ENCODE data around the gene C12orf42. TPM values are rescaled to one million over a fixed set of nuclear protein-coding genes. Genes with fewer than 3 reads are reported as not detected.

C12orf42 gene
- total RNA-seq, 1 experiment from 2014 or later = not detected

DNA sequence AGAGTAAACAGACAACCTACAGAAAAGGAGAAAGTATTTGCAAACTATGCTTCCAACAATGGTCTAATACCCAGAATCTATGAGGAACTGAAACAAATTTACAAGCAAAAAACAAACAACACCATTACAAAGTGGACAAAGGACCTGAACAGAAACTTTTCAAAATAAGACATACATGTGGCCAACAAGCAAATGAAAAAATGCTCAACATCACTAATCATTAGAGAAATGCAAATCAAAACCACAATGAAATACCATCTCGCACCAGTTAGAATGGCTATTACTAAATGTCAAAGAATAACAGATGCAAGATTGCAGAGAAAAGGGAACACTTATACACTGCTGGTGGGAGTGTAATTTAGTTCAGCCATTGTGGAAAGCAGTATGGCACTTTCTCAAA lies 125.8 kb downstream of the C12orf42 start:
- DNase-seq = no peak
- Histone ChIP-seq H3K27me3 (ENCODE audit: control insufficient read depth, insufficient read depth, low read length) (no peaks in the 10 kb centered on the region), H3K4me3 (ENCODE audit: insufficient read depth, low read depth, low read length) (no peak overlapping the region), H3K36me3 (replicated peaks; ENCODE audit: control insufficient read depth, insufficient read depth, low read length) (no peaks in the 10 kb centered on the region)

DNA sequence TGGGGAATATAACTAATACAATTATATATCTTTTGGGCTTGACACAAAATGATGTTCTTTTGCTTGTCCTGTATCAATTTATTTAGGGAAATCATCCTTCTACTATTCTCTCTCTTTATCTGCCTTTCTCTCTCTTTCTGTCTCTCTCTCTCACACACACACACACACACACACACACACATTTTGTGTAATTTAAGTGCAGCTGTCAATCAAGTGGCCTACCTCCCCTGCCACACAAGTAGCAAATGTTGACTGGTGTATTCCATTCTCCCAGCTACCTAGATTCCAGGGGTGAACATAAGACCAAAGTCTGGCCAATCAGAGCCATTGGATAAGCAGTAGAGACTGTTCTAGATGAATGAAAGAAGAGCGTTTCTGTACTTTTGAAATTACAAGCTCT lies 127.6 kb downstream of the C12orf42 start:
- Histone ChIP-seq H3K4me3 (ENCODE audit: insufficient read depth, low read depth, low read length) (no peak overlapping the region), H3K36me3 (replicated peaks; ENCODE audit: control insufficient read depth, insufficient read depth, low read length) (no peaks in the 10 kb centered on the region), H3K27me3 (ENCODE audit: control insufficient read depth, insufficient read depth, low read length) (no peaks in the 10 kb centered on the region)
- no peak for DNase-seq

DNA sequence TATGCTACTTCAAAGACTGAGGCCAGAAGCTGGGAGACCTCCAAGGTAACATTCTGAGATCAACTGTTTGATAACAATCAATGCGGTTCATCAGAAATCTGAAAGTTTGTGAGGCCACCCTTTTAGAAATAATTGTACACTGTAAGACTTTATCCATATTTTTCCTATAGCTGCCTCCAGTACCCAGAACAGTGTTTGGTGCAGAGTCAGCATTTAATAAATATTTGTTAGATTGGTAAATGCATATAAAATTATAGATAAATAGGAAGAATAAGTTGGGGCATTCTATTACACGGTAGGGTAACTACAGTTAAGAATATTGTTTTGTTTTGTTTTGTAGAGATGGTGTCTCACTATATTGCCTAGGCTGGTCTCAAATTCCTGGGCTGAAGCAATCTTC lies 141.4 kb downstream of the C12orf42 start:
- Histone ChIP-seq H3K4me3 (ENCODE audit: insufficient read depth, low read depth, low read length) (no peak overlapping the region), H3K27me3 (ENCODE audit: control insufficient read depth, insufficient read depth, low read length) (no peaks in the 10 kb centered on the region), H3K36me3 (replicated peaks; ENCODE audit: control insufficient read depth, insufficient read depth, low read length) (no peaks in the 10 kb centered on the region)
- DNase-seq = no peak

DNA sequence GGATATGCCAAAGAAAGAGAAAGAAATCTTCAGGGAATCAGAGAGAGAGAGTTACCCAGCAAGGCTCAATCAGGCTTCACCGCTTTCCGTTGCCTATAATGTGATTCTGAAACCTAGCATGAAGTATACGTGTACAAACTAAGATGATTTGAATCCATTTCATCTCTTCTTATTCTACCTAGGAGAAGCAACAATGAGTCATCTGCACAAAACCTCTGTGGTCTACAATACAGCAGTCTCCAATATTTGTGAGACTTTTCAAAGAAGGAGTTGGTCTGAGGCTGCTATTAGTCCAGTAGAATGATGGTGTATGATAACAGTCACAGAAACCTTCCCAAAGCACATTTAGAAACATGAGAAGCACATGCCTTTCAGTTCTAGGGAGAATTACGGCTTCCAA lies 141.9 kb downstream of the C12orf42 start:
- Histone ChIP-seq H3K27me3 (ENCODE audit: control insufficient read depth, insufficient read depth, low read length) (no peaks in the 10 kb centered on the region), H3K4me3 (ENCODE audit: insufficient read depth, low read depth, low read length) (no peak overlapping the region), H3K36me3 (replicated peaks; ENCODE audit: control insufficient read depth, insufficient read depth, low read length) (no peaks in the 10 kb centered on the region)
- no peak for DNase-seq

GRCh38 chr12:103350116-103350515 lies 145.7 kb downstream of the C12orf42 start:
- DNase-seq = no peak
- Histone ChIP-seq H3K36me3 (replicated peaks; ENCODE audit: control insufficient read depth, insufficient read depth, low read length) (no peaks in the 10 kb centered on the region), H3K27me3 (ENCODE audit: control insufficient read depth, insufficient read depth, low read length) (no peaks in the 10 kb centered on the region), H3K4me3 (ENCODE audit: insufficient read depth, low read depth, low read length) (no peak overlapping the region)

DNA sequence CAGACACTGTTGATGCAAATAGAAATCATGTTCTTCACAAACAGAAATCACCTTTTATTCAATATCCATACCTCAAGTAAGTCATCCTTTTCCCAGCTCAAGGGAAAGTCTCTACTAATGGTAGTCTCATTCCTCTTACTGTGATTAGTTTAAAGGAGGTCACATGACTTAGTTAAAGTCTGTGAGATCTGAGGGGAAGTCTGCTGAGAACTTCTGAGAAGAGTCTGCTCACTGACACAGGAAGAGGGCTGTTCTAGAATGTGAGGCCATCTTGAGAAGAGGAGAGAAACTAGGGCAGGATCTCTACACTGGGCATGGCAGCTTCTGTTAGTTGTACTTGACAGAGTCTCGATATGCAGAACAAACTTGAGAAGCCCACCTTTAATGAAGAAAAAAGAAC lies 146.8 kb downstream of the C12orf42 start:
- Histone ChIP-seq H3K27me3 (ENCODE audit: control insufficient read depth, insufficient read depth, low read length) (no peaks in the 10 kb centered on the region), H3K4me3 (ENCODE audit: insufficient read depth, low read depth, low read length) (no peak overlapping the region), H3K36me3 (replicated peaks; ENCODE audit: control insufficient read depth, insufficient read depth, low read length) (no peaks in the 10 kb centered on the region)
- DNase-seq = no peak

- no peaks in the 10 kb centered on the region for H3K36me3 ChIP-seq (replicated peaks; ENCODE audit: control insufficient read depth, insufficient read depth, low read length)
- DNase-seq = no peak
- no peak overlapping the region for H3K4me3 ChIP-seq (ENCODE audit: insufficient read depth, low read depth, low read length)
- H3K27me3 ChIP-seq (ENCODE audit: control insufficient read depth, insufficient read depth, low read length) = no peaks in the 10 kb centered on the region
Measured at GRCh38 chr12:103336940-103337339, 158.8 kb downstream of the C12orf42 start.

DNA sequence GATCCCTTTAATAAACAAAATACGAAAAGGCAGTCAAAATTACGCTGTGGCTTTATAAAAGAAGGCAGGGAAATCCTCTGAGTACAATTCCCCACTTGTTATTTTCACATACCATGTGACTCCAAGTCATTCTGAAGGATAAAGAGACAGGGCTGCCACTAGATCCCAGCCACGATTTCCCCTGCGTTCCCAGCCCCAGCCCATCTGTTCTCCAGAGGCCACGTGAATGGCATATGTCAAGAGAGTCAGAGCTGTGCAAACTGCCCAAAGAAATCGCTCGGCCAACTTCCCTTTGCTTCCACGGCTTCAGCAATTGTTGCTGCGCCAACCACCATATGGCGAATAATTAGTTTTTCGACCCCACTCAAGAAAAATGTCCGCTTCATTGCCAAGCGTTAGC lies 161.3 kb downstream of the C12orf42 start:
- no peaks in the 10 kb centered on the region for H3K27me3 ChIP-seq (ENCODE audit: control insufficient read depth, insufficient read depth, low read length)
- H3K4me3 ChIP-seq (ENCODE audit: insufficient read depth, low read depth, low read length) = no peak overlapping the region
- no peak for DNase-seq
- H3K36me3 ChIP-seq (replicated peaks; ENCODE audit: control insufficient read depth, insufficient read depth, low read length) = no peaks in the 10 kb centered on the region

- no peak overlapping the region for H3K4me3 ChIP-seq (ENCODE audit: insufficient read depth, low read depth, low read length)
Measured at GRCh38 chr12:103333676-103334075, 162.1 kb downstream of the C12orf42 start.

GRCh38 chr12:103331643-103332042 lies 164.1 kb downstream of the C12orf42 start:
- Histone ChIP-seq H3K36me3 (replicated peaks; ENCODE audit: control insufficient read depth, insufficient read depth, low read length) (no peaks in the 10 kb centered on the region), H3K27me3 (ENCODE audit: control insufficient read depth, insufficient read depth, low read length) (no peaks in the 10 kb centered on the region), H3K4me3 (ENCODE audit: insufficient read depth, low read depth, low read length) (no peak overlapping the region)
- DNase-seq = no peak

More at GRCh38 chr12:103333676-103334075, 162.1 kb downstream of the C12orf42 start:
- H3K27me3 ChIP-seq (ENCODE audit: control insufficient read depth, insufficient read depth, low read length) = no peaks in the 10 kb centered on the region
- no peak for DNase-seq
- no peaks in the 10 kb centered on the region for H3K36me3 ChIP-seq (replicated peaks; ENCODE audit: control insufficient read depth, insufficient read depth, low read length)

DNA sequence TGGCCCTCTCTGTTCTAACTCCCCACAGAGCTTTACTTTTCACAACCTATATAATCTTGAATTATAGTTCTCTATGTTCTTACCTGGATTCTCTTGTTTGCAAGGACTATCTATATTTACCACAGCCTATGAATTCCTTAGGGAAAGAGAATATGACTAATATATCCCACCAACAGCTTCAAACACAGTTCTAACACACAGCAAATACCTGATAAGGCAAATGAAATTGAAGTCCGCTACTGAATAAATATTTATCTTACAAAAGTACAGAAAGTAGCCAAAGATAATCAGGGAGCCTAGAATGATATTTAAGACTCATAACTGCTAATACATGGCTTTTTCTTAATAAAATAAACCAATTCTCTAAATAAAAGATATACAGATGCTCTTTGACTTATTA lies 165.1 kb downstream of the C12orf42 start:
- no peak overlapping the region for H3K4me3 ChIP-seq (ENCODE audit: insufficient read depth, low read depth, low read length)
- no peak for DNase-seq
- no peaks in the 10 kb centered on the region for H3K27me3 ChIP-seq (ENCODE audit: control insufficient read depth, insufficient read depth, low read length)
- H3K36me3 ChIP-seq (replicated peaks; ENCODE audit: control insufficient read depth, insufficient read depth, low read length) = no peaks in the 10 kb centered on the region

GRCh38 chr12:103327676-103328075 lies 168.1 kb downstream of the C12orf42 start:
- no peaks in the 10 kb centered on the region for H3K27me3 ChIP-seq (ENCODE audit: control insufficient read depth, insufficient read depth, low read length)

GRCh38 chr12:103326190-103326589 lies 169.6 kb downstream of the C12orf42 start:
- H3K27me3 ChIP-seq (ENCODE audit: control insufficient read depth, insufficient read depth, low read length) = no peaks in the 10 kb centered on the region
- no peaks in the 10 kb centered on the region for H3K36me3 ChIP-seq (replicated peaks; ENCODE audit: control insufficient read depth, insufficient read depth, low read length)
- DNase-seq = peak; percentile 26
- no peak overlapping the region for H3K4me3 ChIP-seq (ENCODE audit: insufficient read depth, low read depth, low read length)

More at GRCh38 chr12:103327676-103328075, 168.1 kb downstream of the C12orf42 start:
- no peak overlapping the region for H3K4me3 ChIP-seq (ENCODE audit: insufficient read depth, low read depth, low read length)
- H3K36me3 ChIP-seq (replicated peaks; ENCODE audit: control insufficient read depth, insufficient read depth, low read length) = no peaks in the 10 kb centered on the region
- DNase-seq = no peak

DNA sequence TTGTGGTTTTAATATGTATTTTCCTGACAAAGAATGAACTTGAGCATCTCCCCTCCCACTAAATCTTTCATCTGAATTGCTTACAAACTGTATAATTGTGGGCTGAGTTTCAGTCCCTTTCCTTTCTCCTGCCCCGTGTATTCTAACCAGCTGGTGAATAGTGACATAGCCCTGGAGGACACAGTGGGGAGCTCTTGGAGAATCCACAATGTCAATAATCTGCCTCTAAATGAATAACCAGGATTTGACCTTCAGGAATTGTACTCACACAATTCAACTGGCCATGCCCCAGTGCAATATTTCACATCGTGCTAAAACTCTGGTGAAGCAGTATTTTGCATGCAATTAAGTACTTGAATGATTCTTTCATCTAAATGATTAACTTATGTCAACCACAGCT lies 177.2 kb downstream of the C12orf42 start:
- Histone ChIP-seq H3K27me3 (ENCODE audit: control insufficient read depth, insufficient read depth, low read length) (no peaks in the 10 kb centered on the region), H3K4me3 (ENCODE audit: insufficient read depth, low read depth, low read length) (no peak overlapping the region), H3K36me3 (replicated peaks; ENCODE audit: control insufficient read depth, insufficient read depth, low read length) (no peaks in the 10 kb centered on the region)
- no peak for DNase-seq

DNA sequence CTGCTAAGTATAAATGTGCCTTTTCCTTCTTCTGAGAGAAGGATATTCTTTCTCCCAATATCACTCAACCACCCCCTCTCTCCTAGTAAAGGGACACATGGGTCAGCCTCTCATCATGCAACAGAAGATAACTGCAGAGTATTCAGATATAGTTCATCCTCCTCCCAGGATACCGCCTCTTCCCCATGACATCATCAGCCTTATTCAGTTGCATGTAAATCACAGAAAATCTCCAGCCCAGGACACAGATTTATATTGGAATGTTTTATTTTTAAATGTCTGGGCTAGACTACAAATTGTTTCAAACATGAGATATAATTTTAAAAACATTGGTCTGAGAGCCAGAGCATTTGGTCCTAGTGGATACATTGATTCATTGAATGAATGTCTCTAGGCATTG lies 178.5 kb downstream of the C12orf42 start:
- Histone ChIP-seq H3K27me3 (ENCODE audit: control insufficient read depth, insufficient read depth, low read length) (no peaks in the 10 kb centered on the region), H3K36me3 (replicated peaks; ENCODE audit: control insufficient read depth, insufficient read depth, low read length) (no peaks in the 10 kb centered on the region), H3K4me3 (ENCODE audit: insufficient read depth, low read depth, low read length) (no peak overlapping the region)
- no peak for DNase-seq

DNA sequence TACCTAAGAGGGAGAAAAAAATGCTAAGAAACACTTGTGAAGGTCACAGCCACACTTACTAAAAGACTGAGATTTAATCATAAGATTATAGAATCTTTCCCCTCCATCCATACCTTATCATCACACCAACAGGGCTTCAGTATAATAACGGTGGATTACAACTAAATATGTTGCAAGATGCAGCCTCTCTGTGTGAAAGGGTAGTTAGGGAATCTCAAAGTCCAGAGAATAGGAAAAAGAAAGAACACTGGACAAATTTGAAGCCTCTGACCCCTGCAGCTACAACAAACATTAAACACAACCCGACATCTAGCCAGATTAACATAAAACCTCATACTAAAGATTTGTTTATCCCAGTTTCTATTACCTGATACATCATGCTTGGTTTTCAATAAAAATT lies 181.0 kb downstream of the C12orf42 start:
- no peaks in the 10 kb centered on the region for H3K36me3 ChIP-seq (replicated peaks; ENCODE audit: control insufficient read depth, insufficient read depth, low read length)
- DNase-seq = no peak
- H3K4me3 ChIP-seq (ENCODE audit: insufficient read depth, low read depth, low read length) = no peak overlapping the region
- no peaks in the 10 kb centered on the region for H3K27me3 ChIP-seq (ENCODE audit: control insufficient read depth, insufficient read depth, low read length)
